ENCODE measurements around the gene TMTC1.

GRCh38 chr12:29743077-29743476, 40.7 kb downstream of the TMTC1 start:
- TF ChIP-seq CTCF (optimal IDR thresholded peaks at IDR 0.05 in 1 of 3, IDR thresholded peaks at IDR 0.05 in 1 of 3, conservative IDR thresholded peaks at IDR 0.05 in 1 of 3; ENCODE audit: extremely low read depth in 1 of 3, insufficient read depth in 2 of 3, low read length in 3 of 3): no peak
- TF ChIP-seq EZH2 (IDR thresholded peaks at IDR 0.05; ENCODE audit: low read length): no peak
